Activated CD8-positive, alpha-beta memory T cell treated with anti-CD3 and anti-CD28 coated beads for 24 hours (primary cell): Measurements from ENCODE around the gene FGFRL1.

Experiments
- DNase-seq: peaks from one replicate; pipeline ENCODE4 v3.0.0-alpha.2; 2020

The FGFRL1 gene

GRCh38 chr4:1011022-1011665 lies at the start of gene FGFRL1:
Gene FGFRL1, plus strand, starts transcription at chr4:1011626. Its CDS starts 860 bp downstream, at chr4:1012486.
- DNase-seq = peak; percentile 94

GRCh38 chr4:962231-963208 lies 48.9 kb upstream of the FGFRL1 start:
- DNase-seq = no peak

GRCh38 chr4:963276-964225 lies 47.9 kb upstream of the FGFRL1 start:
- DNase-seq = no peak

GRCh38 chr4:964346-965025 lies 46.9 kb upstream of the FGFRL1 start:
- DNase-seq = no peak

- DNase-seq = no peak
Measured at GRCh38 chr4:965048-965765, 46.2 kb upstream of the FGFRL1 start.

- DNase-seq = no peak
Measured at GRCh38 chr4:965766-966134, 45.7 kb upstream of the FGFRL1 start.

- no peak for DNase-seq
Measured at GRCh38 chr4:966266-967112, 44.9 kb upstream of the FGFRL1 start.

GRCh38 chr4:967113-968104 lies 44.0 kb upstream of the FGFRL1 start:
- no peak for DNase-seq

GRCh38 chr4:968221-968620 lies 43.2 kb upstream of the FGFRL1 start:
- no peak for DNase-seq

GRCh38 chr4:968621-969394 lies 42.6 kb upstream of the FGFRL1 start:
- DNase-seq = no peak

- peak; percentile 71 for DNase-seq
Measured at GRCh38 chr4:970046-970745, 41.2 kb upstream of the FGFRL1 start.

- DNase-seq = no peak
Measured at GRCh38 chr4:970854-971520, 40.4 kb upstream of the FGFRL1 start.

GRCh38 chr4:971666-972500 lies 39.5 kb upstream of the FGFRL1 start:
- DNase-seq = no peak

- peak; percentile 83 for DNase-seq
Measured at GRCh38 chr4:972651-973424, 38.6 kb upstream of the FGFRL1 start.
